HG03342 (cell line): ENCODE data around the gene SELENOV.
"Not testable (repeated sequence)": the region's sequence is repeated elsewhere in the genome, so short reads cannot be mapped to it uniquely, and the experiment has no call there.

Experiments used
- ATAC-seq: cut with Tn5 transposase; IDR thresholded peaks from one replicate; pipeline ENCODE4 v1.9.1; 2021; ENCODE audit warnings: mild to moderate bottlenecking, moderate library complexity; ENCODE audit not compliant: unreplicated experiment

The SELENOV gene, protein sequence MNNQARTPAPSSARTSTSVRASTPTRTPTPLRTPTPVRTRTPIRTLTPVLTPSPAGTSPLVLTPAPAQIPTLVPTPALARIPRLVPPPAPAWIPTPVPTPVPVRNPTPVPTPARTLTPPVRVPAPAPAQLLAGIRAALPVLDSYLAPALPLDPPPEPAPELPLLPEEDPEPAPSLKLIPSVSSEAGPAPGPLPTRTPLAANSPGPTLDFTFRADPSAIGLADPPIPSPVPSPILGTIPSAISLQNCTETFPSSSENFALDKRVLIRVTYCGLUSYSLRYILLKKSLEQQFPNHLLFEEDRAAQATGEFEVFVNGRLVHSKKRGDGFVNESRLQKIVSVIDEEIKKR

GRCh38 chr19:39514840-39515550 is at the start of gene SELENOV:
SELENOV (plus strand) TSS chr19:39515139; CDS start chr19:39515213, 74 bp downstream.
- no peak for ATAC-seq

- ATAC-seq: no peak
These were observed 48.8 kb upstream of the SELENOV start for GRCh38 chr19:39465956-39466747.

- ATAC-seq: no peak
These were observed 47.0 kb upstream of the SELENOV start for GRCh38 chr19:39467941-39468340.

- ATAC-seq: no peak
These were observed 45.9 kb upstream of the SELENOV start for GRCh38 chr19:39469036-39469435.

DNA sequence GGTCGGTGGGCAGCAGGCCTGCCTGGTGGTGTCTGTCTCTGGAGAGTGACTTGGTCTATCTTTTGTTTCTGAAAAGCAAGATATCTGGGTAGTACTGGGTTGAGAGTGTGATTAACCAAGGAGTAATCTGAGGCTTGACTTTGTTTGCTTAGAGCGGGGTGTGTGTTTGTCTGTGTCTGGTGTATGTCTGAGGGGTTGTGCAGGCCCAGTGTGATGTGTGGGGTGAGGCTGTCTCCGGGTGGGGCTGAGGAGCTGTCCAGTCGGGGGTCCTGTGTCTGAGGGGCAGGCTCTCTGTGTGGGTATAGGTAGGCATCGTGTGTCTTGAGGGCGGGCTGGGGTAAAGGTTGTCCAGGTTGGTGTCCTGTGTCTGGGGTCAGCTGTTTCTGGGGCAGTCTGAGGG is 45.4 kb upstream of the SELENOV start:
- ATAC-seq: no peak

DNA sequence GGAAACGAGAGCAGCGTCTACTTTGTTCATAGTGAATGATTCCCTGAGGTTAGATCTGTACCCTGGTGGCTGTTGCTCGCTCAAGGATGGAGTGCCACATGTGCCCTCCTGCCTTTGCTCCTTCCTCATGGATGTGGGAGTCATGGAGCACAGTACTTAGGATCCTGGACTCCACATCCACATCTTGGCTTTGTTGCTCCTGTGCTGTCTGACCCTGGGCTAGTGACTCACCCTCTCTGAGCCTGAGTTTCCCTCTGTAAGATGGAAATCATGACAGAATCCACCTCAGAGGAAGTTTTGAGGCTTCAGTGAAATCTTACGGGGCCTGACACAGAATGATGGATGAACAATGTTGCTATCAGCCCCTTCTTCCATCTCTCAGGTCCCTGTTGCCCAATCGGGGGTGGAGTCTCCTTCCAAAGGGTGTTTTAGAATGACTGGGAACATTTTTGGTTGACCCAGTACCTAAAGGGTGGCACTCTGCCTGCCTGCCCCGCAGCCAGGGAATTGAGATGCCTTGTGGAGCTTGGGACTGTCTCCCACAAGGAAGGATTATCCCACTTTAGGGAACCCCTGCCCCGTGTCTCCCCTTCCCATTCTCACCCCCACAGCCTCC is 44.1 kb upstream of the SELENOV start:
- no peak for ATAC-seq

GRCh38 chr19:39471756-39472536 is 43.0 kb upstream of the SELENOV start:
- ATAC-seq: no peak

DNA sequence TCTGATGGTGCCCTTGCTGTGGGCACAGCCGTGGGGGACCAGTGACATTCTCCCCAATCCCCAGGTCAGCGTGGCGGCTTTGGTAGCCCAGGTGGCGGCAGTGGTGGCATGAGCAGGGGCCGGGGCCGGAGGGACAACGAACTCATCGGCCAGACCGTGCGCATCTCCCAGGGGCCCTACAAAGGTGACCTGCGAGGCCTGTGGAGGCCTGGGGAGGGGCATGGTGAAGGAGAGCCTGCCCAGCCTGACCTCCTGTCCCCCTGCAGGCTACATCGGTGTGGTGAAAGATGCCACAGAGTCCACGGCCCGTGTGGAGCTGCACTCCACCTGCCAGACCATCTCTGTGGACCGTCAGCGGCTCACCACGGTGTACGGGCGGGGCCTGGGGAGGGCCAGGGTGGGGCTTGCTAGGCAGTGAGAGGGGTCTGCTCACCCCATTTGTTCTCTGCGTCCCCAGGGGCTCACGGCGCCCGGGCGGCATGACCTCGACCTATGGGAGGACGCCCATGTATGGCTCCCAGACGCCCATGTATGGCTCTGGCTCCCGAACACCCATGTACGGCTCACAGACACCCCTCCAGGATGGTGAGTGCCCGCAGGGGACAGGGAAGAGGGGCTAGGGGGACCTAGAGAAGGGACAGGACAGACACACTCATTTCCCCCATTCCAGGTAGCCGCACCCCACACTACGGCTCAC is 42.0 kb upstream of the SELENOV start:
- ATAC-seq: no peak

GRCh38 chr19:39473443-39473960 is 41.4 kb upstream of the SELENOV start:
- no peak for ATAC-seq

GRCh38 chr19:39474139-39474620 is 40.8 kb upstream of the SELENOV start:
- ATAC-seq: no peak

DNA sequence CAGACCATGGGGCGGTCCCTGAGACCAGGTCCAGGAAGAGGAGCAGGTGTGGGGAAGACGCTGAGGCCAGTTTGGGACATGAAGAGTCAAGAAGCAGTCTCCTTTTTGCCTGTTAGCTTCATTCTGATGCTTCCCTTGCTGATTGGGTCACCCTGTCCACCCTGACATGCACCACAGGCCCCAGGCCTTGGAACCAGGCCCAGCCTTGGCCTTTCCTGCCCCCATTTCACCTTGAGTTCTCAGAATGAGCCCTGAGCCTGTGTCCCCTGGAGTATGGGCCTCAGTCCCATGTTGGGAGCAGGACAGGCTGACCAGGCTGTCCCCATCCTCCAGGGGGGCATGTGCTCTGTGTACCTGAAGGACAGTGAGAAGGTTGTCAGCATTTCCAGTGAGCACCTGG is 39.2 kb upstream of the SELENOV start:
- no peak for ATAC-seq

GRCh38 chr19:39479319-39479801 is 35.6 kb upstream of the SELENOV start:
- ATAC-seq: not testable (repeated sequence)

GRCh38 chr19:39479916-39480315 is 35.0 kb upstream of the SELENOV start:
- ATAC-seq: no peak

- peak; percentile 81 for ATAC-seq
These were observed 34.4 kb upstream of the SELENOV start, which contains the start of gene TIMM50 for GRCh38 chr19:39480337-39481228. TIMM50 (plus strand) TSS chr19:39480838; CDS start chr19:39480854, 16 bp downstream.

DNA sequence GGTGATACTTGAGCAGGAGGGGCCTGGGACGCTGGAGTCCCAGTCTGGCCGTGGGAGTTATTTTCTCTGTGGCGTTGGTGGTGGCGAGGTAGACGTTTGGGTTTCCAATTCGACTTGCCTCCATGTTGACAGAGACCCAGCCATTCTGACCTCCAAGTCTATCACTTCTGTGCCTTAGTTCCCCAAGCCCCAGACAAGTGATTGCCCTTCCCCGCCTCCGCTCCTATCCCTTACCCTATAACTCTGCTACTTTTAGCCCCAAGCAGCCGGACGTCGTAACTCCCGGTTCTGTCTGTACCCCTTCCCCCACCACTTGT is 33.8 kb upstream of the SELENOV start:
- no peak for ATAC-seq

- ATAC-seq: no peak
These were observed 33.3 kb upstream of the SELENOV start for GRCh38 chr19:39481676-39482075.

DNA sequence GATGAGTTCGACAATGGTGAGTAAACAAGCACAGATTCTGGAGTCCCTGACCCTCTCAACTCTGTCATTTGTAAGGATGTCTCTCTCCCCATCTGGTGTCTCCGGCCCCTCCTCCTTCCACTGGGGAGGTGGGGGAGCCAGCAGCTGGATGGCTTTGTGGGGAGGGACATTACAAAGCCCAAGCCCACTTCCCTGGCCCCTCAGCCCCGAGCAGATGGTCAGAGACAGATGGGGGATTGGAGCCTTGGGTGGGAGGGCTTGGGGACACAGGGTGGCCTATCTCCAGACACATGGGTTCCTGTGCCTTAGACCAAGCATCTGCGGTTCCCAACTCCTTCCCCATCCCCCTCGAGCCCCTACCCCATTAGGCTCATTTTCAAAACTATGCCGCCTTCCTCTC is 31.8 kb upstream of the SELENOV start:
- ATAC-seq: no peak

- ATAC-seq: no peak
These were observed 25.2 kb upstream of the SELENOV start for GRCh38 chr19:39489756-39490155.
